HCT116 (cell line): ENCODE results near the gene SPSB1. TPM values are rescaled to one million over a fixed set of nuclear protein-coding genes. Genes with fewer than 3 reads are reported as not detected.

Experiments
- ATAC-seq: fragments of 200-7000 bp; cut with Tn5 transposase; 2 replicates; pipeline ENCODE4 v1.9.1; 2020; ENCODE audit warnings: mild to moderate bottlenecking, moderate library complexity
- BruUV-seq: library from RNA; stranded (reverse); fragments of 400-500 nt; replicated peaks from 2 replicates; lab custom pipeline; 2021; lab: Mats Ljungman, UMichigan
- CTCF ChIA-PET: fragments of 300-600 bp; sonication (Branson Sonifier 250); formaldehyde crosslinking; loops from one replicate; lab custom pipeline; 2021; ENCODE audit warnings: antibody characterized with exemption; lab: Charles Lee
- POLR2A ChIA-PET: fragments of 300-600, 350-600 bp; sonication (Branson Sonifier 250); formaldehyde crosslinking; loops from one replicate; lab custom pipeline; 2021; ENCODE audit warnings: antibody characterized with exemption; lab: Charles Lee
- RAD21 ChIA-PET, 2 experiments: fragments of 300-600 bp; sonication (Branson Sonifier 250); formaldehyde crosslinking; loops; one replicate each; lab custom pipeline; 2023; ENCODE audit warnings: low total read pairs in 2 of 2; ENCODE audit not compliant: uncharacterized antibody in 2 of 2, unreplicated experiment in 2 of 2, low non-redundant PET in 1 of 2; lab: Charles Lee
- DNase-seq: peaks from one replicate; pipeline ENCODE4 v3.0.0-alpha.2; 2010; ENCODE audit warnings: low read depth, low spot score
- H2AFZ ChIP-seq: fragments of 200-600 bp; shearing (Covaris generic), sonication (generic); 2 replicates; pipeline ENCODE4 v1.6.1; 2017; ENCODE audit warnings: low read depth, mixed run types, mixed read lengths, antibody characterized with exemption, low read length; ENCODE audit not compliant: poor library complexity, severe bottlenecking
- H3K27ac ChIP-seq: 2 replicates; pipeline ENCODE4 v1.5.1; 2012; ENCODE audit warnings: low read depth, low read length
- H3K27me3 ChIP-seq: fragments of 200-600 bp; sonication (generic); 2 replicates; pipeline ENCODE4 v1.6.1; 2016; ENCODE audit warnings: mixed run types, low read length, mixed read lengths; ENCODE audit not compliant: insufficient read depth
- H3K36me3 ChIP-seq, 2 experiments: fragments of 200-500 bp in 1 of 2; fragments of 200-600 bp in 1 of 2; sonication (Bioruptor generic) in 1 of 2; sonication (generic) in 1 of 2; 2 replicates each; pipeline versions ENCODE4 v1.5.1 to v1.6.1; 2014 to 2016; ENCODE audit warnings: low read length in 2 of 2, inconsistent platforms in 1 of 2, mixed read lengths in 1 of 2, mixed run types in 1 of 2; ENCODE audit not compliant: insufficient read depth in 2 of 2, control insufficient read depth in 1 of 2
- H3K4me1 ChIP-seq, 2 experiments: fragments of 200-600 bp in 1 of 2; sonication (generic) in 1 of 2; 2 replicates each; pipeline versions ENCODE4 v1.5.1 to v1.6.1; 2012 to 2017; ENCODE audit warnings: low read length in 2 of 2, inconsistent platforms in 1 of 2, mild to moderate bottlenecking in 1 of 2, mixed read lengths in 1 of 2, mixed run types in 1 of 2, moderate library complexity in 1 of 2; ENCODE audit not compliant: insufficient read depth in 2 of 2, control insufficient read depth in 1 of 2
- H3K4me2 ChIP-seq: fragments of 200-600 bp; sonication (generic); 2 replicates; pipeline ENCODE4 v1.6.1; 2017; ENCODE audit warnings: mixed run types, low read length, mixed read lengths
- H3K4me3 ChIP-seq, 2 experiments: fragments of 200-600 bp in 1 of 2; sonication (generic) in 1 of 2; replicated peaks in 1 of 2; 2 replicates each; pipeline ENCODE4 v1.5.1; 2011 to 2016; ENCODE audit warnings: low read length in 2 of 2, control low read depth in 1 of 2, low read depth in 1 of 2, mild to moderate bottlenecking in 1 of 2, mixed read lengths in 1 of 2, mixed run types in 1 of 2
- H3K79me2 ChIP-seq: fragments of 200-600 bp; sonication (generic); 2 replicates; pipeline ENCODE4 v1.6.1; 2017; ENCODE audit warnings: mild to moderate bottlenecking, mixed run types, low read length, moderate library complexity, mixed read lengths; ENCODE audit not compliant: insufficient read depth
- H3K9ac ChIP-seq: fragments of 200-600 bp; sonication (generic); 2 replicates; pipeline ENCODE4 v1.6.1; 2016; ENCODE audit warnings: low read length, mixed read lengths
- H3K9me2 ChIP-seq: fragments of 200-600 bp; sonication (generic), shearing (Covaris generic); 2 replicates; pipeline ENCODE4 v1.6.1; 2017; ENCODE audit warnings: mixed run types, mild to moderate bottlenecking, moderate library complexity; ENCODE audit not compliant: insufficient read depth
- H3K9me3 ChIP-seq, 2 experiments: fragments of 200-500 bp in 1 of 2; fragments of 200-600 bp in 1 of 2; sonication (Bioruptor generic) in 1 of 2; sonication (generic) in 1 of 2; 2 replicates each; pipeline ENCODE4 v1.6.1; 2014 to 2017; ENCODE audit warnings: low read length in 2 of 2, mixed read lengths in 2 of 2, inconsistent platforms in 1 of 2, low read depth in 1 of 2, mild to moderate bottlenecking in 1 of 2, mixed run types in 1 of 2, moderate library complexity in 1 of 2; ENCODE audit not compliant: control insufficient read depth in 1 of 2, insufficient read depth in 1 of 2
- H4K20me1 ChIP-seq: fragments of 200-600 bp; sonication (generic), shearing (Covaris generic); 2 replicates; pipeline ENCODE4 v1.6.1; 2017; ENCODE audit warnings: mixed run types, mild to moderate bottlenecking, moderate library complexity; ENCODE audit not compliant: insufficient read depth
- CBX3 ChIP-seq: IDR thresholded peaks from 2 replicates; pipeline ENCODE4 v1.6.1; 2012; ENCODE audit warnings: low read depth
- CEBPB ChIP-seq: IDR thresholded peaks from 2 replicates; pipeline ENCODE4 v1.6.1; 2012; ENCODE audit warnings: low read depth
- FOSL1 ChIP-seq: IDR thresholded peaks from 2 replicates; pipeline ENCODE4 v1.6.1; 2012; ENCODE audit warnings: low read depth
- JUND ChIP-seq: IDR thresholded peaks from 2 replicates; pipeline ENCODE4 v1.6.1; 2012
- RAD21 ChIP-seq: IDR thresholded peaks from 2 replicates; pipeline ENCODE4 v1.6.1; 2012; ENCODE audit warnings: low read depth, mild to moderate bottlenecking
- SIN3A ChIP-seq: IDR thresholded peaks from 2 replicates; pipeline ENCODE4 v1.6.1; 2012; ENCODE audit warnings: low read depth
- SP1 ChIP-seq: IDR thresholded peaks from 2 replicates; pipeline ENCODE4 v1.6.1; 2012; ENCODE audit warnings: low read depth
- TCF7L2 ChIP-seq: IDR thresholded peaks from 2 replicates; pipeline ENCODE4 v1.7.0; 2011; ENCODE audit warnings: borderline replicate concordance, inconsistent platforms; ENCODE audit not compliant: insufficient read depth, insufficient read length; ENCODE audit errors: extremely low read depth
- YY1 ChIP-seq: IDR thresholded peaks from 2 replicates; pipeline ENCODE4 v1.6.1; 2011; ENCODE audit warnings: low read length, low read depth, moderate library complexity, mild to moderate bottlenecking; ENCODE audit not compliant: insufficient replicate concordance; ENCODE audit errors: extremely low read depth
- ZFX ChIP-seq: fragments of 450-650 bp; IDR thresholded peaks from 2 replicates; pipeline ENCODE4 v1.6.1; 2017
- intact Hi-C: fragments of 100-400 bp; cut with micrococcal nuclease; formaldehyde crosslinking; loops from 2 replicates; pipeline ENCODE4 v1.10.0; 2022
- total RNA-seq: library from RNA; stranded (reverse); gene quantifications from one replicate; pipeline ENCODE4 v1.2.1, GENCODE V29; 2021; ENCODE audit not compliant: unreplicated experiment
- TF ChIP-seq, protein P1 (sequence below): IDR thresholded peaks from 2 replicates; pipeline ENCODE4 v1.6.1; 2011; ENCODE audit warnings: mild to moderate bottlenecking, low read length, moderate library complexity; ENCODE audit not compliant: insufficient replicate concordance; ENCODE audit errors: extremely low read depth
- TF ChIP-seq, protein P2 (sequence below): IDR thresholded peaks from 2 replicates; pipeline ENCODE4 v1.6.1; 2012; ENCODE audit warnings: low read depth
- TF ChIP-seq, protein P3 (sequence below), 3 experiments: fragments of 200-600 bp in 1 of 3; sonication (generic) in 1 of 3; IDR thresholded peaks in 2 of 3; conservative IDR thresholded peaks in 1 of 3; 2 replicates each; pipeline ENCODE4 v1.5.1; 2012 to 2017; ENCODE audit warnings: low read depth in 2 of 3, low read length in 2 of 3, antibody characterized with exemption in 1 of 3, borderline replicate concordance in 1 of 3, control low read depth in 1 of 3, mild to moderate bottlenecking in 1 of 3, mixed read lengths in 1 of 3, mixed run types in 1 of 3, moderate library complexity in 1 of 3; ENCODE audit not compliant: insufficient read depth in 1 of 3
- TF ChIP-seq, protein P4 (sequence below): IDR thresholded peaks from 2 replicates; pipeline ENCODE4 v1.6.1; 2012

Gene SPSB1
- total RNA-seq, 1 experiment from 2014 or later = 10.8 TPM

DNA sequence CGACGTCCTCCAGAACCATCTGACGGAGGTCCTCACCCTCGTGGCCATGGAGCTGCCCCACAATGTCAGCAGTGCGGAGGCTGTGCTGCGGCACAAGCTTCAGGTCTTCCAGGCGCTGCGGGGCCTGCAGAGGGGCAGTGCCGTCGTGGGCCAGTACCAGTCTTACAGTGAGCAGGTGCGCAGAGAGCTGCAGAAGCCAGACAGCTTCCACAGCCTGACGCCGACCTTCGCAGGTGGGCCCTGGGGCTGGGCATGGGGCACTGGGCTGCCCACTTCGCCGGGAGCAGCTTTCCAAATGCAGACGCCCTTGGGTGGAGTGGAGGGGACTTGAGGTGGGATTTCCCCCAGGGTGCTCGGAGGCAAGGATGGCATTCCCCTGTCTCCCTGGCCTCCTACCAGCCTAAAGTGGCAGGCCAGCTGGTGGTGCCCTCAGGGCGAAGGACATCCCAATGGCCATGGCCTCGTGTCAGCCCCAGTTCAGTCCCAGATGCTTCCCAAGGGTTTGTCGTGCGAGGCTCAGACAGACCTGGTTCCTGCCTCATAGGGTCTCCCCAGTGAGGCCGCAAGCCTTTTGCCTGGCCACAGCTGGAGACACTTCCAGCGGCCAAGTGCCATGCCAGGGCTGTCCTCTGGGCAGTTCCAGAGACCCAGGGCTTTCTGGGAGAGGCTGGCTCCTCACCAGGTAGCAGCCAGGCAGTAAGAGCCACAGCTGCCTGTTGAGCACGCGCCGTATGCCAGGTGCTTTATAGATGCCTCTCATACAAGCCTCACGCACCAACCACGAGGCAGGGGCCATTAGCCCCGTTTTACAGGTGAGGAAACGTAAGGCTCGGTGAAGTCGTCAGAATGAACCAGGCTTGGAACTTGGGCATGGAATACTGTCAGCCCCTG lies 30.4 kb upstream of the SPSB1 start:
- DNase-seq = no peak
- no TSS peak for BruUV-seq
- H3K9me3 ChIP-seq = peaks cover 0 to 25% of the 10 kb centered on the region in 2 experiments; a peak in 1 of 4 replicates
- POLR2A ChIA-PET = no interaction called here
- H3K79me2 ChIP-seq = no peaks in the 10 kb centered on the region
- H3K9me2 ChIP-seq = no peaks in the 10 kb centered on the region
- intact Hi-C loops = no loop called here
- CTCF ChIA-PET = no interaction called here
- H4K20me1 ChIP-seq = no peaks in the 10 kb centered on the region
- no peak overlapping the region for H3K27ac ChIP-seq
- no peak for TF ChIP-seq JUND
- TF ChIP-seq TCF7L2 = no peak
- TF ChIP-seq, protein P1, sequence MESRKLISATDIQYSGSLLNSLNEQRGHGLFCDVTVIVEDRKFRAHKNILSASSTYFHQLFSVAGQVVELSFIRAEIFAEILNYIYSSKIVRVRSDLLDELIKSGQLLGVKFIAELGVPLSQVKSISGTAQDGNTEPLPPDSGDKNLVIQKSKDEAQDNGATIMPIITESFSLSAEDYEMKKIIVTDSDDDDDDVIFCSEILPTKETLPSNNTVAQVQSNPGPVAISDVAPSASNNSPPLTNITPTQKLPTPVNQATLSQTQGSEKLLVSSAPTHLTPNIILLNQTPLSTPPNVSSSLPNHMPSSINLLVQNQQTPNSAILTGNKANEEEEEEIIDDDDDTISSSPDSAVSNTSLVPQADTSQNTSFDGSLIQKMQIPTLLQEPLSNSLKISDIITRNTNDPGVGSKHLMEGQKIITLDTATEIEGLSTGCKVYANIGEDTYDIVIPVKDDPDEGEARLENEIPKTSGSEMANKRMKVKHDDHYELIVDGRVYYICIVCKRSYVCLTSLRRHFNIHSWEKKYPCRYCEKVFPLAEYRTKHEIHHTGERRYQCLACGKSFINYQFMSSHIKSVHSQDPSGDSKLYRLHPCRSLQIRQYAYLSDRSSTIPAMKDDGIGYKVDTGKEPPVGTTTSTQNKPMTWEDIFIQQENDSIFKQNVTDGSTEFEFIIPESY = no peak
- TF ChIP-seq SIN3A = no peak
- no peak for TF ChIP-seq RAD21
- no peak for TF ChIP-seq CEBPB
- TF ChIP-seq, protein P2, sequence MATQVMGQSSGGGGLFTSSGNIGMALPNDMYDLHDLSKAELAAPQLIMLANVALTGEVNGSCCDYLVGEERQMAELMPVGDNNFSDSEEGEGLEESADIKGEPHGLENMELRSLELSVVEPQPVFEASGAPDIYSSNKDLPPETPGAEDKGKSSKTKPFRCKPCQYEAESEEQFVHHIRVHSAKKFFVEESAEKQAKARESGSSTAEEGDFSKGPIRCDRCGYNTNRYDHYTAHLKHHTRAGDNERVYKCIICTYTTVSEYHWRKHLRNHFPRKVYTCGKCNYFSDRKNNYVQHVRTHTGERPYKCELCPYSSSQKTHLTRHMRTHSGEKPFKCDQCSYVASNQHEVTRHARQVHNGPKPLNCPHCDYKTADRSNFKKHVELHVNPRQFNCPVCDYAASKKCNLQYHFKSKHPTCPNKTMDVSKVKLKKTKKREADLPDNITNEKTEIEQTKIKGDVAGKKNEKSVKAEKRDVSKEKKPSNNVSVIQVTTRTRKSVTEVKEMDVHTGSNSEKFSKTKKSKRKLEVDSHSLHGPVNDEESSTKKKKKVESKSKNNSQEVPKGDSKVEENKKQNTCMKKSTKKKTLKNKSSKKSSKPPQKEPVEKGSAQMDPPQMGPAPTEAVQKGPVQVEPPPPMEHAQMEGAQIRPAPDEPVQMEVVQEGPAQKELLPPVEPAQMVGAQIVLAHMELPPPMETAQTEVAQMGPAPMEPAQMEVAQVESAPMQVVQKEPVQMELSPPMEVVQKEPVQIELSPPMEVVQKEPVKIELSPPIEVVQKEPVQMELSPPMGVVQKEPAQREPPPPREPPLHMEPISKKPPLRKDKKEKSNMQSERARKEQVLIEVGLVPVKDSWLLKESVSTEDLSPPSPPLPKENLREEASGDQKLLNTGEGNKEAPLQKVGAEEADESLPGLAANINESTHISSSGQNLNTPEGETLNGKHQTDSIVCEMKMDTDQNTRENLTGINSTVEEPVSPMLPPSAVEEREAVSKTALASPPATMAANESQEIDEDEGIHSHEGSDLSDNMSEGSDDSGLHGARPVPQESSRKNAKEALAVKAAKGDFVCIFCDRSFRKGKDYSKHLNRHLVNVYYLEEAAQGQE = no peak
- no peak for TF ChIP-seq FOSL1
- TF ChIP-seq CBX3 = no peak
- TF ChIP-seq SP1 = no peak
- TF ChIP-seq YY1 = no peak
- TF ChIP-seq, protein P3, sequence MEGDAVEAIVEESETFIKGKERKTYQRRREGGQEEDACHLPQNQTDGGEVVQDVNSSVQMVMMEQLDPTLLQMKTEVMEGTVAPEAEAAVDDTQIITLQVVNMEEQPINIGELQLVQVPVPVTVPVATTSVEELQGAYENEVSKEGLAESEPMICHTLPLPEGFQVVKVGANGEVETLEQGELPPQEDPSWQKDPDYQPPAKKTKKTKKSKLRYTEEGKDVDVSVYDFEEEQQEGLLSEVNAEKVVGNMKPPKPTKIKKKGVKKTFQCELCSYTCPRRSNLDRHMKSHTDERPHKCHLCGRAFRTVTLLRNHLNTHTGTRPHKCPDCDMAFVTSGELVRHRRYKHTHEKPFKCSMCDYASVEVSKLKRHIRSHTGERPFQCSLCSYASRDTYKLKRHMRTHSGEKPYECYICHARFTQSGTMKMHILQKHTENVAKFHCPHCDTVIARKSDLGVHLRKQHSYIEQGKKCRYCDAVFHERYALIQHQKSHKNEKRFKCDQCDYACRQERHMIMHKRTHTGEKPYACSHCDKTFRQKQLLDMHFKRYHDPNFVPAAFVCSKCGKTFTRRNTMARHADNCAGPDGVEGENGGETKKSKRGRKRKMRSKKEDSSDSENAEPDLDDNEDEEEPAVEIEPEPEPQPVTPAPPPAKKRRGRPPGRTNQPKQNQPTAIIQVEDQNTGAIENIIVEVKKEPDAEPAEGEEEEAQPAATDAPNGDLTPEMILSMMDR (IDR thresholded peaks at IDR 0.05 in 2 of 3, conservative IDR thresholded peaks at IDR 0.05 in 1 of 3; ENCODE audit: borderline replicate concordance in 1 of 3, insufficient read depth in 1 of 3, low read depth in 2 of 3, low read length in 2 of 3) = no peak
- TF ChIP-seq, protein P4, sequence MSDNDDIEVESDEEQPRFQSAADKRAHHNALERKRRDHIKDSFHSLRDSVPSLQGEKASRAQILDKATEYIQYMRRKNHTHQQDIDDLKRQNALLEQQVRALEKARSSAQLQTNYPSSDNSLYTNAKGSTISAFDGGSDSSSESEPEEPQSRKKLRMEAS = no peak
- TF ChIP-seq ZFX = no peak
- no peak for ATAC-seq
- no peak overlapping the region for H3K4me2 ChIP-seq
- no peak overlapping the region for H3K9ac ChIP-seq
- RAD21 ChIA-PET = no interaction called here
- H3K4me3 ChIP-seq = no peak overlapping the region
- no peak overlapping the region for H2AFZ ChIP-seq
- H3K4me1 ChIP-seq = peaks cover 4 to 9% of the 10 kb centered on the region in 2 experiments; a peak in 3 of 4 replicates
- H3K27me3 ChIP-seq = no peaks in the 10 kb centered on the region
- no peaks in the 10 kb centered on the region for H3K36me3 ChIP-seq
